Measurements from ENCODE around the gene HOXB9. TPM values are rescaled to one million over a fixed set of nuclear protein-coding genes. Genes with fewer than 3 reads are reported as not detected.

HOXB9 gene
- total RNA-seq, 1 donor = not detected

DNA sequence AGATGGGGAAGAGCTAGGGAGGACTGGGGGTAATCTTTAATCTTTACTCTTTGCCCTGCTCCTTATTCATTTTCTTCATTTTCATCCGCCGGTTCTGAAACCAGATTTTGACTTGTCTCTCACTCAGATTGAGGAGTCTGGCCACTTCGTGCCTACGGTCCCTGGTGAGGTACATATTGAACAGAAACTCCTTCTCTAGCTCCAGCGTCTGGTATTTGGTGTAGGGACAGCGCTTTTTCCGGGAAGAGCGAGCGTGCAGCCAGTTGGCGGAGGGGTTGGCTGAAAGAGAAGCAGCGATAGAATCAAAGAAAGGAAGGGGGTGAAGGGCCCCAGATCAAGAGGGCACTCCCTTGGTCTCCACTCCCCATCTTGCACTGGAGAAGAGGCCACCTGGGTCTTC lies 3.3 kb downstream of the HOXB9 start:
- TF ChIP-seq, protein P1, sequence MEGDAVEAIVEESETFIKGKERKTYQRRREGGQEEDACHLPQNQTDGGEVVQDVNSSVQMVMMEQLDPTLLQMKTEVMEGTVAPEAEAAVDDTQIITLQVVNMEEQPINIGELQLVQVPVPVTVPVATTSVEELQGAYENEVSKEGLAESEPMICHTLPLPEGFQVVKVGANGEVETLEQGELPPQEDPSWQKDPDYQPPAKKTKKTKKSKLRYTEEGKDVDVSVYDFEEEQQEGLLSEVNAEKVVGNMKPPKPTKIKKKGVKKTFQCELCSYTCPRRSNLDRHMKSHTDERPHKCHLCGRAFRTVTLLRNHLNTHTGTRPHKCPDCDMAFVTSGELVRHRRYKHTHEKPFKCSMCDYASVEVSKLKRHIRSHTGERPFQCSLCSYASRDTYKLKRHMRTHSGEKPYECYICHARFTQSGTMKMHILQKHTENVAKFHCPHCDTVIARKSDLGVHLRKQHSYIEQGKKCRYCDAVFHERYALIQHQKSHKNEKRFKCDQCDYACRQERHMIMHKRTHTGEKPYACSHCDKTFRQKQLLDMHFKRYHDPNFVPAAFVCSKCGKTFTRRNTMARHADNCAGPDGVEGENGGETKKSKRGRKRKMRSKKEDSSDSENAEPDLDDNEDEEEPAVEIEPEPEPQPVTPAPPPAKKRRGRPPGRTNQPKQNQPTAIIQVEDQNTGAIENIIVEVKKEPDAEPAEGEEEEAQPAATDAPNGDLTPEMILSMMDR (IDR thresholded peaks at IDR 0.05; ENCODE audit: insufficient read depth, low read length) = no peak
- DNase-seq (ENCODE audit: low read depth) = no peak
- no peak overlapping the region for H3K4me3 ChIP-seq (ENCODE audit: low read depth, low read length)

DNA sequence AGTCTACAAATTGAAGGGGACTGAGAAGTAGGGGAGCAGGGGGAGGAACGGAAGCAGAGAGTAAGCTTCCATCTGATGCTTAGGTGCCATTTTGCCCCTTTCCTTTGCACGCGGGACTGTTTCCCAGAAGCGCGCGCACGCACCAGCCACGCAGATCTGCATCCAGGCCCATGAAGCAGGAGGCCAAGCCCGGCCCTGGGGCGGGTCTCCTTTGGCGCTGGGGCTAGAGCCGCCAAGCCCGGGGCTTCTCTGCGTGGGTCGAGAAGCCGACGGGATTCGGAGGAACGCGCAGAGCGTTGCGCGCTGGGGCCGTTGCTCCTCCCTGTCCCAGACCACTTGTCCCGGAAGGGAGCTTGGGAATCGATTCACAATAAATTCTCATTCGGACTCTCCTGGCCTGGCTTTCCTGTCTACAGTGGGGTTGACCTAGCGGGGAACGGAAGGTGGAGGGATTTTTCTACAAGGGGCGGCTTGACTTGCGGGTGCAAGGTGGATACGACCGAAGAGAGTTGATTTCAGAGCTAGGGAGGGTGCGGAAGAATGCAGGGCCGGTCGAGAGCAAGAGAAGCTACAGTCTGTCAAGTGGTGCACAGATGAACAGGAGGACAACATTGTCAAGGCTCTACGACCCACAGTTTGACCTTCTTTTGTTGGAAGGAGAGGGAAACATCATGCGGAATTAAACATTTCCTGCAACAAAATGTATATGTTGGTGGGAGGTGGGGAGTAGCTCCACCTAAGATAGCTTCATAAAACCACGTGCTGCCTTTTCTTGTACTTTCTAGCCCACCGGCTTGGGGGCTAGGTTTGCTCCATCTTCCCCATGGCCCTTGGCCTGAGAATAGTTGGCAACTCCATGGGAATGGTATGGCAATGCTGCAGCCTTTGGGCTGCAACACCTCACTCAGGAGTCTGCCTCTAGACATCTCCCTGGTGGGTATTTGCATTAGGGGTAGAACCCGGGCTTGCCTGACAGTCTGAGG lies 4.5 kb downstream of the HOXB9 start:
- TF ChIP-seq, protein P1 (IDR thresholded peaks at IDR 0.05; ENCODE audit: insufficient read depth, low read length) = no peak
- DNase-seq (ENCODE audit: low read depth) = no peak
- no peak overlapping the region for H3K4me3 ChIP-seq (ENCODE audit: low read depth, low read length)

DNA sequence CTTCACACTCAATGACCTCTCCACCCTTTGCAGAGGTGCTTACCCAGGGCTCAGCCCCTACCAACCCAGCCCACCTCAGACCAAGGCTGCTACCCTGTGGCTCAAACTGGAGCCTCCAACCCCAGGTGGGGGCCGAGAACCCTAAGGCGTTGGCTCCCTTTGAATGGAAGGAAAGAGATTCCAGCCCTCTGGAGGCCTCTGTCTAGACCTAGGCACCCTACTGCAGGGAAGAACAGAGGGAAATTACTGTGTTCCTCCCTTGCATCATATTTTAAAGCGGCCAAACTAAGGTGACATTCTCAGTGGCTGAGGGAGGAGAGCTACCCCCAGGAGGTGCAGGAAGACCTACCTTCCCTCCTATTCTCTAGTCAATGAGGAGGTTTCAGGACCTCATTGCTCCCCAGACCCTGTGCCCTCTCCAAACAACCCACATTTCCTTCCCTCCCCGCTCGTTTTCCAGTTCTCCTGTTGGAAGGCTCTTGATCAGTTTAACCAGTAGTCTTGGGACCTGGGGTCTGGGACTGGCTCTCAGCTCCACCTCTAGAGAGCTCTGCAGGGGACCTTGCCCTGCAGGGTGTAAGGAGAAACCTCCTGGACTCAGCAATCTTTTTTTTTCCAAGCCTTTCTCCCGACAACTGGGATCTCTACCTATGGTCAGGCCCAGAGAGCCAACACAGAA lies 5.6 kb downstream of the HOXB9 start:
- TF ChIP-seq, protein P1 (IDR thresholded peaks at IDR 0.05; ENCODE audit: insufficient read depth, low read length) = no peak
- no peak for DNase-seq (ENCODE audit: low read depth)
- no peak overlapping the region for H3K4me3 ChIP-seq (ENCODE audit: low read depth, low read length)

DNA sequence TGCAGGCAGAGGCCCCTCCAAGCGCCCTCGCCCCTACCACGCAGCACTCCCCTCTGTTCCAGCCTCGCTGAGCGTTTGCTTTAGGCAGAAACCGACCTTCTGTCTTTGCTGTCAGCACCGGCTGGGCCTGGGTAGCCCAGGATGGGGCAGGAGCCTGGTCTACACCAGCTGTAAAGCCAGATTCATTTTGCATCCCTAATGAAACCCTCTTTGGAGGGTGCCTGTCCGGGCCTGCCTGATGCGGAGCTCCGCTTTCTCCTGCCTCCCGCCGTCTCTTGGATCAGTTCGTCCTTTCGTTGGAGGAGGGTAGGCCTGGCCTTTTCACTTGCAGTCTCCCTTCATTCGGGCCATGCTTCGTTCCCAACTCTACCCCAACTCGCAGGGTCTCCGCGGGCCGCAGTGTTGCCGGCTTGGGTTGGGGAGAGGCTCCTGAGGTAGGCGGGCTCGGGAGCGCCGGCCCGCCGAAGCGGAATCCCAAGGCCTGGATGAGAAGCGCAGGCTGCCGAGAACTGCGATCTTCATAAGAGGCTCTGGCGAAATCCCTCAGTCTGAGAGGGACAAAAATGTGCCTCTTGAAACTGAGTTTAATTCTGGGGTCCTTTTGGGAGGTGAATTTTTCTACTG lies 6.2 kb downstream of the HOXB9 start:
- no peak overlapping the region for H3K4me3 ChIP-seq (ENCODE audit: low read depth, low read length)
- TF ChIP-seq, protein P1 (IDR thresholded peaks at IDR 0.05; ENCODE audit: insufficient read depth, low read length) = no peak
- no peak for DNase-seq (ENCODE audit: low read depth)

DNA sequence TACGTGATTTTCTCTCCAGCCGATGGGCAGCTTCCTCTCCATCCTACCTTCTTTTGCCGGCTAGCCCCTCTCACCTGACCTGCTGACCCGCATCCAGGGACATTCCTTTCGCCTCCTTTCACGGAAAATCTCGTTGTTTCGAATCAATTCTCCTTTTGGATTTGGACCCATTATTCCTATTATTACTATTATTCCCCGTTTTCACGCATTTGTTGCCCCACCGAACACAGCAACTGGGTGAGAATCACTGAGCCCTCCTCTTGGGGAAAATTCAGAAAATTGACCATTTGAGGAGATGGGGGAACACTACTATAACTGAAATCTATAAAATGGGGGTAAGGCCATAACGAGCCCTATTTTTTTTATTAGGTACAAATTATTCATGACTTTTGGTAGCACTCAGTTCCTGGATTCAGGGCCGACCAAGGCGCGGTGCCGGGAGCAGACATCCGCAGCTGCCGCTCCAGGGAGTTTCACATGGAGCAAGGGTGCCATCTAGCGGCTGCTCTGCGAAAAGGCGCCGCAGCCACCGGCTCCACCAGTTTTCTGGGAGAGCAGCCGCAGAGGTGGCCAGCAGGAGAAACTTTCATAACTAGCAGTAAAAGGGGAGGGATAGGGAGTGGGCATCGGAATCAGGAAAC lies 7.8 kb downstream of the HOXB9 start:
- TF ChIP-seq, protein P1 (IDR thresholded peaks at IDR 0.05; ENCODE audit: insufficient read depth, low read length) = peak; percentile 89
- H3K4me3 ChIP-seq (ENCODE audit: low read depth, low read length) = no peak overlapping the region
- DNase-seq (ENCODE audit: low read depth) = peak; percentile 83

Measured in fibroblast of the aortic adventitia (primary cell).